ENCODE measurements around the gene BAG1. TPM values are rescaled to one million over a fixed set of nuclear protein-coding genes. Genes with fewer than 3 reads are reported as not detected.

Gene BAG1
- total and polyA plus RNA-seq, 2 donors from 2014 or later, result 134 to 268 TPM

GRCh38 chr9:33287087-33287490, 22.6 kb upstream of the BAG1 start:
- no peak overlapping the region for H3K9ac ChIP-seq (ENCODE audit: low read length in 3 of 3)

GRCh38 chr9:33285502-33285901, 21.0 kb upstream of the BAG1 start:
- H3K9me3 ChIP-seq (ENCODE audit: control insufficient read depth in 2 of 3, insufficient read depth in 1 of 3, low read length in 3 of 3), result no peaks in the 10 kb centered on the region
- H3K27me3 ChIP-seq (ENCODE audit: control insufficient read depth, insufficient read depth, low read length), result no peaks in the 10 kb centered on the region
- TF ChIP-seq CTCF (IDR thresholded peaks at IDR 0.05; ENCODE audit: borderline replicate concordance, extremely low read depth, insufficient read depth), result no peak
- H3K9ac ChIP-seq (ENCODE audit: low read length in 3 of 3), result no peak overlapping the region
- H3K4me3 ChIP-seq (ENCODE audit: low read length in 3 of 3), result no peak overlapping the region
- peaks cover 0 to 15% (median 10%) of the 10 kb centered on the region in 3 donors for H3K36me3 ChIP-seq (ENCODE audit: control insufficient read depth in 2 of 3, insufficient read depth in 3 of 3, low read length in 3 of 3)
- FAIRE-seq, result no peak
- no peak for DNase-seq
- intact Hi-C loops (cut with DNase I), result no loop called here
- H3K4me1 ChIP-seq (ENCODE audit: control insufficient read depth in 2 of 3, insufficient read depth in 2 of 3, low read depth in 1 of 3, low read length in 3 of 3), result no peaks in the 10 kb centered on the region
- H3K27ac ChIP-seq (ENCODE audit: low read depth in 2 of 2, low read length in 2 of 2), result no peak overlapping the region

More at GRCh38 chr9:33287087-33287490, 22.6 kb upstream of the BAG1 start:
- no peaks in the 10 kb centered on the region for H3K27me3 ChIP-seq (ENCODE audit: control insufficient read depth, insufficient read depth, low read length)
- intact Hi-C loops (cut with DNase I), result no loop called here
- H3K9me3 ChIP-seq (ENCODE audit: control insufficient read depth in 2 of 3, insufficient read depth in 1 of 3, low read length in 3 of 3), result no peaks in the 10 kb centered on the region
- peaks cover 0 to 8% (median 5%) of the 10 kb centered on the region in 3 donors for H3K36me3 ChIP-seq (ENCODE audit: control insufficient read depth in 2 of 3, insufficient read depth in 3 of 3, low read length in 3 of 3)
- peaks cover 0 to 11% (median 9%) of the 10 kb centered on the region in 3 donors for H3K4me1 ChIP-seq (ENCODE audit: control insufficient read depth in 2 of 3, insufficient read depth in 2 of 3, low read depth in 1 of 3, low read length in 3 of 3)
- peak in 4 of 5 donors; percentile 38 to 75 (median 52) for DNase-seq
- peak; percentile 77 for TF ChIP-seq CTCF (IDR thresholded peaks at IDR 0.05; ENCODE audit: borderline replicate concordance, extremely low read depth, insufficient read depth)
- peak; percentile 52 for FAIRE-seq
- no peak overlapping the region for H3K27ac ChIP-seq (ENCODE audit: low read depth in 2 of 2, low read length in 2 of 2)
- H3K4me3 ChIP-seq (ENCODE audit: low read length in 3 of 3), result no peak overlapping the region

- TF ChIP-seq CTCF (IDR thresholded peaks at IDR 0.05; ENCODE audit: borderline replicate concordance, extremely low read depth, insufficient read depth), result no peak
- intact Hi-C loops (cut with DNase I), result no loop called here
- no peaks in the 10 kb centered on the region for H3K4me1 ChIP-seq (ENCODE audit: control insufficient read depth in 2 of 3, insufficient read depth in 2 of 3, low read depth in 1 of 3, low read length in 3 of 3)
- no peaks in the 10 kb centered on the region for H3K9me3 ChIP-seq (ENCODE audit: control insufficient read depth in 2 of 3, insufficient read depth in 1 of 3, low read length in 3 of 3)
- H3K27ac ChIP-seq (ENCODE audit: low read depth in 2 of 2, low read length in 2 of 2), result no peak overlapping the region
- no peaks in the 10 kb centered on the region for H3K27me3 ChIP-seq (ENCODE audit: control insufficient read depth, insufficient read depth, low read length)
- no peak overlapping the region for H3K4me3 ChIP-seq (ENCODE audit: low read length in 3 of 3)
- H3K36me3 ChIP-seq (ENCODE audit: control insufficient read depth in 2 of 3, insufficient read depth in 3 of 3, low read length in 3 of 3), result peaks cover 12 to 57% (median 41%) of the 10 kb centered on the region in 3 donors
- no peak for DNase-seq
- no peak overlapping the region for H3K9ac ChIP-seq (ENCODE audit: low read length in 3 of 3)
- no peak for FAIRE-seq
Observed at GRCh38 chr9:33277484-33277883, 13.0 kb upstream of the BAG1 start.

- TF ChIP-seq CTCF (IDR thresholded peaks at IDR 0.05; ENCODE audit: borderline replicate concordance, extremely low read depth, insufficient read depth), result no peak
- FAIRE-seq (no peak), DNase-seq (no peak)
- Histone ChIP-seq H3K36me3 (ENCODE audit: control insufficient read depth in 2 of 3, insufficient read depth in 3 of 3, low read length in 3 of 3) (peaks cover 22 to 51% (median 48%) of the 10 kb centered on the region in 3 donors), H3K9ac (ENCODE audit: low read length in 3 of 3) (no peak overlapping the region), H3K27ac (ENCODE audit: low read depth in 2 of 2, low read length in 2 of 2) (no peak overlapping the region), H3K9me3 (ENCODE audit: control insufficient read depth in 2 of 3, insufficient read depth in 1 of 3, low read length in 3 of 3) (no peaks in the 10 kb centered on the region), H3K4me1 (ENCODE audit: control insufficient read depth in 2 of 3, insufficient read depth in 2 of 3, low read depth in 1 of 3, low read length in 3 of 3) (no peaks in the 10 kb centered on the region), H3K4me3 (ENCODE audit: low read length in 3 of 3) (no peak overlapping the region), H3K27me3 (ENCODE audit: control insufficient read depth, insufficient read depth, low read length) (no peaks in the 10 kb centered on the region)
- intact Hi-C loops (cut with DNase I), result no loop called here
Observed at GRCh38 chr9:33273972-33274328, 9.4 kb upstream of the BAG1 start.

All from kidney (tissue), 14 donors.